Progenitor cell of endocrine pancreas (in vitro differentiated cells): ENCODE results near the gene RAB31. TPM values are rescaled to one million over a fixed set of nuclear protein-coding genes. Genes with fewer than 3 reads are reported as not detected.

Experiments
- DNase-seq: peaks from one replicate; pipeline ENCODE4 v3.0.0; 2021; ENCODE audit warnings: low spot score; ENCODE audit not compliant: unreplicated experiment
- H3K27ac Mint-ChIP-seq: 2 replicates; pipeline ENCODE4 v1.8.0; 2021; ENCODE audit warnings: mild to moderate bottlenecking, moderate library complexity, mixed read lengths
- H3K27me3 Mint-ChIP-seq: 2 replicates; pipeline ENCODE4 v1.8.0; 2021; ENCODE audit warnings: mixed read lengths
- H3K36me3 Mint-ChIP-seq: 2 replicates; pipeline ENCODE4 v1.8.0; 2022; ENCODE audit warnings: mixed read lengths; ENCODE audit not compliant: insufficient read depth
- H3K4me1 Mint-ChIP-seq: 2 replicates; pipeline ENCODE4 v1.8.0; 2021; ENCODE audit warnings: low read depth, mixed read lengths
- H3K4me3 Mint-ChIP-seq: 2 replicates; pipeline ENCODE4 v1.8.0; 2021; ENCODE audit warnings: low read depth, mild to moderate bottlenecking, moderate library complexity, mixed read lengths
- H3K9me3 Mint-ChIP-seq: 2 replicates; pipeline ENCODE4 v1.8.0; 2021; ENCODE audit warnings: low read depth, mixed read lengths
- CTCF ChIP-seq: fragments of 200-600 bp; sonication (generic); IDR thresholded peaks from one replicate; pipeline ENCODE4 v1.5.0; 2021; ENCODE audit warnings: antibody characterized with exemption, mild to moderate bottlenecking; ENCODE audit not compliant: unreplicated experiment
- total RNA-seq: library from RNA; stranded (reverse); gene quantifications from 2 replicates; pipeline ENCODE4 v1.2.1, GENCODE V29; 2021

RAB31 gene
- total RNA-seq, 1 donor from 2014 or later = 2.9 TPM

GRCh38 chr18:9862686-9863085 lies 154.6 kb downstream of the RAB31 start:
- Mint-ChIP-seq H3K4me1 (no peaks in the 10 kb centered on the region), H3K9me3 (peaks cover 9% of the 10 kb centered on the region), H3K27me3 (no peaks in the 10 kb centered on the region), H3K4me3 (no peak overlapping the region), H3K27ac (no peak overlapping the region), H3K36me3 (peaks cover 4% of the 10 kb centered on the region)
- no peak for TF ChIP-seq CTCF
- no peak for DNase-seq

GRCh38 chr18:9863282-9863681 lies 155.2 kb downstream of the RAB31 start:
- H3K4me3 Mint-ChIP-seq = no peak overlapping the region

GRCh38 chr18:9865764-9866490 lies 157.8 kb downstream of the RAB31 start:
- H3K9me3 Mint-ChIP-seq = peaks cover 9% of the 10 kb centered on the region
- peaks cover 13% of the 10 kb centered on the region for H3K4me1 Mint-ChIP-seq
- no peak for TF ChIP-seq CTCF
- H3K27ac Mint-ChIP-seq = no peak overlapping the region
- peaks cover 4% of the 10 kb centered on the region for H3K27me3 Mint-ChIP-seq
- DNase-seq = no peak
- peaks cover 4% of the 10 kb centered on the region for H3K36me3 Mint-ChIP-seq
- H3K4me3 Mint-ChIP-seq = no peak overlapping the region

More at GRCh38 chr18:9863282-9863681, 155.2 kb downstream of the RAB31 start:
- Mint-ChIP-seq H3K27ac (no peak overlapping the region), H3K27me3 (no peaks in the 10 kb centered on the region), H3K4me1 (no peaks in the 10 kb centered on the region), H3K36me3 (peaks cover 4% of the 10 kb centered on the region), H3K9me3 (peaks cover 9% of the 10 kb centered on the region)
- TF ChIP-seq CTCF = no peak
- DNase-seq = no peak

- H3K9me3 Mint-ChIP-seq = peaks cover 9% of the 10 kb centered on the region
- H3K27me3 Mint-ChIP-seq = peaks cover 8% of the 10 kb centered on the region
- peaks cover 13% of the 10 kb centered on the region for H3K4me1 Mint-ChIP-seq
- H3K36me3 Mint-ChIP-seq = peaks cover 4% of the 10 kb centered on the region
- no peak for DNase-seq
- no peak overlapping the region for H3K27ac Mint-ChIP-seq
- no peak for TF ChIP-seq CTCF
- H3K4me3 Mint-ChIP-seq = no peak overlapping the region
These were observed 158.5 kb downstream of the RAB31 start for GRCh38 chr18:9866627-9867026.

- peaks cover 9% of the 10 kb centered on the region for H3K9me3 Mint-ChIP-seq
- no peak for DNase-seq
- H3K27me3 Mint-ChIP-seq = peaks cover 9% of the 10 kb centered on the region
- H3K36me3 Mint-ChIP-seq = peaks cover 4% of the 10 kb centered on the region
- H3K27ac Mint-ChIP-seq = no peak overlapping the region
- H3K4me1 Mint-ChIP-seq = peaks cover 13% of the 10 kb centered on the region
- no peak overlapping the region for H3K4me3 Mint-ChIP-seq
- TF ChIP-seq CTCF = no peak
These were observed 159.0 kb downstream of the RAB31 start for GRCh38 chr18:9867071-9867594.
